Kidney epithelial cell (primary cell): ENCODE results near the gene SYNDIG1. TPM values are rescaled to one million over a fixed set of nuclear protein-coding genes. Genes with fewer than 3 reads are reported as not detected.

ENCODE experiments used
- DNase-seq: peaks from one replicate; pipeline ENCODE4 v3.0.0-alpha.2; 2010; ENCODE audit warnings: low read depth
- H3K27me3 ChIP-seq: 2 replicates; pipeline ENCODE4 v1.6.0; 2011; ENCODE audit warnings: low read length; ENCODE audit not compliant: control insufficient read depth, insufficient read depth
- H3K36me3 ChIP-seq: 2 replicates; pipeline ENCODE4 v1.5.1; 2011; ENCODE audit warnings: low read length; ENCODE audit not compliant: control insufficient read depth, insufficient read depth
- H3K4me3 ChIP-seq: 2 replicates; pipeline ENCODE4 v1.5.1; 2011; ENCODE audit warnings: low read depth, mild to moderate bottlenecking, control low read depth, low read length
- total RNA-seq: library from RNA; depleted of rRNA; stranded (reverse); fragments of >200 nt; gene quantifications from 2 replicates; pipeline ENCODE4 v1.2.3, GENCODE V29; 2015
- TF ChIP-seq, protein P1 (sequence below): IDR thresholded peaks from 2 replicates; pipeline ENCODE4 v1.5.1; 2011; ENCODE audit warnings: mild to moderate bottlenecking, moderate library complexity, low read length, control low read depth, inconsistent platforms; ENCODE audit not compliant: insufficient read depth, poor library complexity, severe bottlenecking

Gene SYNDIG1
- total RNA-seq, 1 donor from 2014 or later, result 0.67 TPM

DNA sequence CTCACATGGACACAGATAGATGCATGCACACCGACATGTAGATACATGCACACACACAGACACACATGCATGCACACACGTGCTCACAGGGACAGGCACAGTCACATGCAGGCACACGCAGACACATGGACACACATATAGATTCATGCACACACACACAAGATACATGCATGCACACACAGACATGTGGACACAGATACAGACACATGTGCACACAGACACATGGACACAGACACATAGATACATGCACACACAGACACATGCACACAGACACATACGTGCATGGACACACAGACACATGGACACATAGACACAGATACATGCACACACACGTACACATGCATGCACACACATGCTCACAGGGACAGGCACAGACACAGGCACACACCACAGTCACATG is 19.8 kb downstream of the SYNDIG1 start:
- no peaks in the 10 kb centered on the region for H3K27me3 ChIP-seq
- H3K36me3 ChIP-seq, result no peaks in the 10 kb centered on the region
- no peak for DNase-seq
- TF ChIP-seq, protein P1, sequence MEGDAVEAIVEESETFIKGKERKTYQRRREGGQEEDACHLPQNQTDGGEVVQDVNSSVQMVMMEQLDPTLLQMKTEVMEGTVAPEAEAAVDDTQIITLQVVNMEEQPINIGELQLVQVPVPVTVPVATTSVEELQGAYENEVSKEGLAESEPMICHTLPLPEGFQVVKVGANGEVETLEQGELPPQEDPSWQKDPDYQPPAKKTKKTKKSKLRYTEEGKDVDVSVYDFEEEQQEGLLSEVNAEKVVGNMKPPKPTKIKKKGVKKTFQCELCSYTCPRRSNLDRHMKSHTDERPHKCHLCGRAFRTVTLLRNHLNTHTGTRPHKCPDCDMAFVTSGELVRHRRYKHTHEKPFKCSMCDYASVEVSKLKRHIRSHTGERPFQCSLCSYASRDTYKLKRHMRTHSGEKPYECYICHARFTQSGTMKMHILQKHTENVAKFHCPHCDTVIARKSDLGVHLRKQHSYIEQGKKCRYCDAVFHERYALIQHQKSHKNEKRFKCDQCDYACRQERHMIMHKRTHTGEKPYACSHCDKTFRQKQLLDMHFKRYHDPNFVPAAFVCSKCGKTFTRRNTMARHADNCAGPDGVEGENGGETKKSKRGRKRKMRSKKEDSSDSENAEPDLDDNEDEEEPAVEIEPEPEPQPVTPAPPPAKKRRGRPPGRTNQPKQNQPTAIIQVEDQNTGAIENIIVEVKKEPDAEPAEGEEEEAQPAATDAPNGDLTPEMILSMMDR, result no peak
- no peak overlapping the region for H3K4me3 ChIP-seq

DNA sequence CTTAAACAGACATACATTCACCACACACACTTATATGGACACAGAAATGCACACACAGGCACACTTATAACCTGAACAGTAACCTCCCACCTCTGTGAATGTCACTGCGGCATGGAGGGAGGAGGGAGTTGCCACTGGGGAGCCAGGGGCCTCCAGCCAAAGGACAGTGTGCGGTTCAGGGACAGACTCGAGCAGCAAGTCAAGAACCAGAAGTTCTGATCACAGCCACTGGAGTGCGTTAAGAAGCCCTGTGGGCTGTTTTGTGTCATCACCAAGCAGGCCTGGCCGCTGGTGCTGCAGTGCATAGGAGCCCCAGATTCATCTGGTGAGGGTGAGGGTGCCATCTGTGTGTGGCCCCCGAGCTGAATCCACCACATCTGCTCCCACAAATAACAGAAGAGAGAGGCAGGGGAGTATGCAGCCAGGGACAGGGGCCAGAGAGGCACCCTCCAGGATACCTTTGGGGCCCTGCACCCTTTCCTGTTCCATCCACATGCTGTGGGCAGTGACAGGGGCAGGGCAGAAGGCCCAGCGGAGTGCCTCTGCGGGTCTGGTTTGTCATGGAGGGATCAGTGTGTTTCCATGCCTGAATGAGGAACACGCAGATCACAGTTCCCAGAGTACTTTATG is 20.3 kb downstream of the SYNDIG1 start:
- Histone ChIP-seq H3K27me3 (no peaks in the 10 kb centered on the region), H3K36me3 (no peaks in the 10 kb centered on the region), H3K4me3 (no peak overlapping the region)
- DNase-seq, result no peak
- TF ChIP-seq, protein P1, result no peak

DNA sequence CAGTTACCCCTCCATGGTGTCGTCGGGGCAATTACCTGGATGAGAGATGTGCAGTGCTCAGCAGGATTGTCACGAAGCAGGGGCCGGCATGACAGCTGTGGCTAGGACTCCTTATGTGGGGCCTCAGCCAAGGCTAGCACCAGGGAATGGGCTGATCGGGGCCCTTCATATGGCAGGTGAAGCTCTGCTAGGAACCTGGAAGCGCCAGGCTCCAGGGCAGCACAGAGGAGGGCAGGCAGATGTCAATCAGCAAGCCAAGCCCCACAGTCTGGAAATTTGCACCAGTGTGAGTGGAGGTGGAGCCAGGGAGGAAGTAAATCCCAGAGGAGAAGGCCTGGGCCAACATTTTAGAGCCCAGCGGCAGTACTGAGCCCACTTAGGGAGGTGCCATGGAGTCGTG is 21.2 kb downstream of the SYNDIG1 start:
- no peaks in the 10 kb centered on the region for H3K36me3 ChIP-seq
- H3K4me3 ChIP-seq, result no peak overlapping the region
- no peak for DNase-seq
- TF ChIP-seq, protein P1, result no peak
- no peaks in the 10 kb centered on the region for H3K27me3 ChIP-seq

DNA sequence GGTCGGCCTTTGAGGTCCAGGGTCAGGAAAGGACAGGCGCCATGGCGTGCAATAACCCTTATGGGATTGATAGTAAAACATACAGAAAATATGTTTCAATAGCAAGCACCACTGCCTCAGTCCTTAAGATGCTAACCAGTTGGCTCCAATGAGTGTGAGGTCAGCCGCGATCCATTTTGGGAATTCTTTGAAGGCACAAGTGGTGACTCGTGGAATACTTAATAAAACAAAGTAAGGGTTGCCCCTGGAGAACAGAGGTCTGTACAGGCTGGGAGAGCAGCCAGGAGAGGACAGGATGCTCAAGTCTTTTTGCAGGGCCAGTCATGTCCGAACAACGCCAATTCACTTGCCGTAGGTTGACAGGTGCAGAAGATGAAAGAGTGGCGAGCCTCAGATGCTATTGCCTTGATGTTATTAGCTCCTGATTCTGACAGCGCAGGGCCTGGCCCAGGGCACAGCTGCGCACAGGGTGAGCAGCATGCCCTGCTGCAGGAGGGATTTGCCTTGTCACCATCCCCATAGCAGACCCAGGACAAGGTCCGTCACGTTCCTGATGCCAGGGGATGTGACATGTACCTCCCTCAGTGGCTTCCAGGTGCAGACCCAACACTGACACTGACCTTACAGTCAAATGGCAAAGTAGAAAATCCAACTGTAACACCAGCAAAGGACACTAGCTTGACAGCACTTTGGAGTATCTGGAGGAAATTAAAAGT is 21.8 kb downstream of the SYNDIG1 start:
- Histone ChIP-seq H3K27me3 (no peaks in the 10 kb centered on the region), H3K36me3 (no peaks in the 10 kb centered on the region), H3K4me3 (no peak overlapping the region)
- no peak for DNase-seq
- TF ChIP-seq, protein P1, result no peak

DNA sequence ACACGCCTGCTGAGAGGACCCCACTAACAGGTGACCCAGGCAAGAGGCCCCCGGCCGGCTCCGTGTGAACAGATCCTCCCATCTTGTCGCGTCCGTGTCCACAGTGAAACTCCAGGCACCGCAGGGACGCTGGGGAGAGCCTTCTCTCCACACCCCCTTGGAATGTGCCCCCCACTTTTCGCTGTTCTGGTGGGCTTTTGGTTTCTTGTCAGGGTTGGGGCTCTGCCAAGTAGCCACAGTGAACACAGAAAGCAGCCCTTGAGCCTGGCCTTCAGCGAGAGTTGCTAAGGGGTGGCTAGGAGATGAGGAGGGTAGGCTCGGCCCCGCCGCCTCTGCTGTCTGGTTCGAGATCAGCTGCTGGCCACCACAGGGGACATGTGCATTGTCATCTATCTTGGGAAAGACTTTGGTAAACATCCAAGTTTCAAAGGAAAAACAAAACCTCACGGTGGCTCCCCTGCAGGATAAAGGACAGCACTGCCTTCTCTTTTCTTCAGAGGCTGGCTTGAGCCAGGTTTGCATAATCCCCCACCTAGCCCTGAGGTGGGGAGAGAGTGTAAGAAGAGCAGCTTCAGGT is 22.7 kb downstream of the SYNDIG1 start:
- H3K4me3 ChIP-seq, result no peak overlapping the region
- no peaks in the 10 kb centered on the region for H3K27me3 ChIP-seq
- TF ChIP-seq, protein P1, result no peak
- no peak for DNase-seq
- H3K36me3 ChIP-seq, result no peaks in the 10 kb centered on the region
